OCI-LY7 (cell line): ENCODE data around the gene GAS7.

Experiments
- CTCF ChIP-seq: fragments of 200-600 bp; sonication (generic); conservative IDR thresholded peaks from 2 replicates; pipeline ENCODE4 v1.5.1; 2014; ENCODE audit warnings: mild to moderate bottlenecking, antibody characterized with exemption, low read length, moderate library complexity, mixed read lengths
- EZH2phosphoT487 ChIP-seq: fragments of 200-600 bp; sonication (generic); IDR thresholded peaks from 2 replicates; pipeline ENCODE4 v1.6.1; 2018; ENCODE audit warnings: low read depth, borderline replicate concordance, mild to moderate bottlenecking, mixed run types, antibody characterized with exemption, low read length, moderate library complexity, mixed read lengths

DNA sequence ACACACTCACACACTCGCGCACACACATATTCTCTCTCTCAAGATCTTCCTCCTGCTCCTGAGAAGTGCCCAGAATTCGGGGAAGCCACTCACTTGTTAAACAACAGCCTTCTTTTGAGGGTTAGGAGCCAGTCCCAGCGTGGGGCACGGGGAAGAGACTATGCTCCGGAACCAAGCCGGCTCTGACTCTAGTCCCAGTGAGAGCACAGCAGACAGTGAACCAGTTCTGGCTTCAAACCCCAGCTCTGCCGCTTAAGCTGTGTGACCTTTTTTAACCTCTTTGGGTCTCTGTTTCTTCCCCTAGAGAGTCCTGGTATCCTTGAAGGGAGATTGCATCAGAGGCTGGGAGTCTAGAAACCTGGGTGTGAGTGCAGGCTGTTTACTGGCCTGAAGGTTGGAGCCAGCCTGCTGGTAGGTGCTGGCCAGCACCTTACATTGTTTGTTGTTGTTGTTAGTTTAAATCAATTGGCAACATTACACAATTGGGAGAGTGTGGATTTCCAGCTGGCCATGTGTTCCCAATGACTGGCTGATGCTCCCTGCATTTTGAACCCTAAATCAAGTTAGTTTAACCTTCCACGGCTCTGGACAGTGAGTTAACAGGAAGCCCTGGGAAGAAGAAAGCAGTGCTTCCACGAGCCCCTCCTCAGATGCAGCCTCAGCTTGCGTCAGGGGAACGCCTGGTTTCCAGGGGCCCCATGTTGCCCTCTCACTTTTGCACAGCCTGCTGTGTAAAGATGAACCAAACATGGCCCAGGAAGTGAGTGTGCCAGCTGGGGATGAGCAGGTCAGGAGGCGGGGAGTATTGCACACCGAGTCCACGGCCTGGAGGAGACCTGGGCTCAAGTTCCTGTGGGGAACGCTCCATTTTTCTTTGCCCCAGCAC is 71.5 kb downstream of the GAS7 start:
- TF ChIP-seq EZH2phosphoT487 (no peak), CTCF (no peak)
